ENCODE results near the gene FAM13A. TPM values are rescaled to one million over a fixed set of nuclear protein-coding genes. Genes with fewer than 3 reads are reported as not detected.

FAM13A gene
- total RNA-seq, 4 donors from 2014 or later = 58.6 to 365 (median 71.2) TPM

DNA sequence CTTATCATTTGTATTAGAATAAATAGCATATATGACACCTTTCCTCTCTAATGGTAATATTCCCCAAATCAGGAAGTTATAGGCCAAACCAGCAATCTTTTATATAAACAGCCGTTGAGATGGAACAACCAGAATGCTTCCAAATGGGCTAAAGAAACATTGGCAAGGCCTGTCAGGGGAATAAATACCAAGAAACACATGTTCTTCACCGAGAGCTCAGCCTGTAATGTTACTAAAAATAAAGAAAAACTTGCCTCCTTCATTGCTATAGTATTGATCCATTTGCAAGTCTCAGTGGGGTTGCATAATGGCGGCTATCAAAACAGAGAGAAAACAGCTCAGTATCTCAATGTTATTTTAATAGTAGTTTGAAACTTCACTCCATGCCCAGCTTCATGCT lies 104.9 kb downstream of the FAM13A start:
- H3K4me1 ChIP-seq = peaks cover 10% of the 10 kb centered on the region
- no peak overlapping the region for H3K4me3 ChIP-seq
- no peaks in the 10 kb centered on the region for H3K27me3 ChIP-seq
- DNase-seq (ENCODE audit: low spot score in 2 of 2) = no peak
- TF ChIP-seq EP300 (IDR thresholded peaks at IDR 0.05) = no peak
- TF ChIP-seq, protein P1, sequence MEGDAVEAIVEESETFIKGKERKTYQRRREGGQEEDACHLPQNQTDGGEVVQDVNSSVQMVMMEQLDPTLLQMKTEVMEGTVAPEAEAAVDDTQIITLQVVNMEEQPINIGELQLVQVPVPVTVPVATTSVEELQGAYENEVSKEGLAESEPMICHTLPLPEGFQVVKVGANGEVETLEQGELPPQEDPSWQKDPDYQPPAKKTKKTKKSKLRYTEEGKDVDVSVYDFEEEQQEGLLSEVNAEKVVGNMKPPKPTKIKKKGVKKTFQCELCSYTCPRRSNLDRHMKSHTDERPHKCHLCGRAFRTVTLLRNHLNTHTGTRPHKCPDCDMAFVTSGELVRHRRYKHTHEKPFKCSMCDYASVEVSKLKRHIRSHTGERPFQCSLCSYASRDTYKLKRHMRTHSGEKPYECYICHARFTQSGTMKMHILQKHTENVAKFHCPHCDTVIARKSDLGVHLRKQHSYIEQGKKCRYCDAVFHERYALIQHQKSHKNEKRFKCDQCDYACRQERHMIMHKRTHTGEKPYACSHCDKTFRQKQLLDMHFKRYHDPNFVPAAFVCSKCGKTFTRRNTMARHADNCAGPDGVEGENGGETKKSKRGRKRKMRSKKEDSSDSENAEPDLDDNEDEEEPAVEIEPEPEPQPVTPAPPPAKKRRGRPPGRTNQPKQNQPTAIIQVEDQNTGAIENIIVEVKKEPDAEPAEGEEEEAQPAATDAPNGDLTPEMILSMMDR (IDR thresholded peaks at IDR 0.05) = no peak
- no peak for TF ChIP-seq POLR2AphosphoS5 (IDR thresholded peaks at IDR 0.05)
- TF ChIP-seq POLR2A (IDR thresholded peaks at IDR 0.05) = no peak
- no peaks in the 10 kb centered on the region for H3K9me3 ChIP-seq
- no peak overlapping the region for H3K27ac ChIP-seq
- H3K36me3 ChIP-seq = no peaks in the 10 kb centered on the region
- WGBS = 60% methylated on average over 3 of the region's 3 CpGs

DNA sequence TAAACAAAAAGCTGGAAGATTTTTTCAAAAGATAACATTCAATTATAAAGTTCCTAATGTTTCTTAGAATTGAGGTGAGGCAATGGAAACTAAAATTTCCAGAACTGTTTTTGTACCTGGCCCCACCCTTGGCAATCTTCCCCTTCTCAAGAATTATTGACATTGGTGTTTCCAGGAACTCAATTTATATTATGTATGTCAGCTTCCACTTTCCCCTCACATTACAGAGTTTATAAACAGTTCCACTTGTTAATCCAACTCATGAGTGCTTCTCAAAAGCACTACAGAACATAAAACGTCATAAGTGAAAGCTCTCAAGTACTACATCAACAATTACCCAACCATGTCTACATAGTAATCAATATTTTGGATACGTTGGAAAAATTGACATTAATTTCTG lies 107.4 kb downstream of the FAM13A start:
- Histone ChIP-seq H3K27ac (no peak overlapping the region), H3K36me3 (no peaks in the 10 kb centered on the region), H3K27me3 (no peaks in the 10 kb centered on the region), H3K4me3 (no peak overlapping the region), H3K9me3 (no peaks in the 10 kb centered on the region), H3K4me1 (peaks cover 10% of the 10 kb centered on the region)
- 58% methylated on average over 2 of the region's 2 CpGs for WGBS
- no peak for DNase-seq (ENCODE audit: low spot score in 2 of 2)
- TF ChIP-seq, protein P1 (IDR thresholded peaks at IDR 0.05) = no peak
- TF ChIP-seq POLR2AphosphoS5 (IDR thresholded peaks at IDR 0.05) (no peak), EP300 (IDR thresholded peaks at IDR 0.05) (no peak), POLR2A (IDR thresholded peaks at IDR 0.05) (no peak)

DNA sequence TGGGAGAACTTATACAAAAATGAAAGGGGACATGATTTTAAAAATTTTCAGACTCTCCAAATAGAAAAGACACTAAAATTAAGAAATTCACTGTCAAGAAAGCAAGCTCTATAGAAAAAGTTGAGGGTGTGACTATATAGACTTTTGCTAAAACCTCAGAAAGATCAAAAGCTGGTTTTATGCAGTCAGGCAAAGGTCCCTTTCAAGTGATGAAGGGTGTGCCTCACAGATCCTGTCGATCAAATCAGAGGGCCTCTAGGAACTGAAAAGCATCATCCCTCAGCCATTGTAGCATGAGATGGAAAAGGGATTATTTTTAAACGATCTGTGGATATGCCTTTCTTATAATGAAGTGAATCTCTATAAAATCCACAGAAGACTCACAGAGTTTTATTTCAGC lies 116.5 kb downstream of the FAM13A start:
- WGBS = 73% methylated on average over 2 of the region's 2 CpGs
- TF ChIP-seq, protein P1 (IDR thresholded peaks at IDR 0.05) = no peak

DNA sequence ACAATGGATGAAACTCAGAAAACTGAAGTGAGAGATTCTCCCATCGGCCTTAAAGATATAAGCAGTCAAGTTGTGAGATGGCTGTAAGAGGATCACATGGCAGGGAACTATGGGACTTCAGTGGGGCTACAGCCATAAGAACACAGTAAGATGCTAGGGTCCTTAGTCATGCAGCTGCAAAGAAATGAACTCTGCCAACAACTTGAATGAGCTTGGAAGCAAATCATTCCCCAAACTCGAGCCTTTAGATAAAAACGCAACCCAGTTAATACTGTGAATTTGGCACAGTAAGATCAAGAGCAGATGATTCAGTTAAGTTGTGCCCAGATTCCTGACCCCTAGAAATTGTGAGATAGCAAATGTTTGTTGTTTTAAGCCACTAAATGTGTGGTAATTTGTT lies 117.3 kb downstream of the FAM13A start:
- 75% methylated on average over 3 of the region's 3 CpGs for WGBS
- Histone ChIP-seq H3K27ac (no peak overlapping the region), H3K9me3 (no peaks in the 10 kb centered on the region), H3K27me3 (no peaks in the 10 kb centered on the region), H3K4me3 (no peak overlapping the region), H3K4me1 (peaks cover 5% of the 10 kb centered on the region), H3K36me3 (no peaks in the 10 kb centered on the region)
- DNase-seq (ENCODE audit: low spot score in 2 of 2) = no peak
- TF ChIP-seq, protein P1 (IDR thresholded peaks at IDR 0.05) = no peak
- no peak for TF ChIP-seq EP300 (IDR thresholded peaks at IDR 0.05)
- no peak for TF ChIP-seq POLR2AphosphoS5 (IDR thresholded peaks at IDR 0.05)
- TF ChIP-seq POLR2A (IDR thresholded peaks at IDR 0.05) = no peak

More for the DNA sequence above, 116.5 kb downstream of the FAM13A start:
- DNase-seq (ENCODE audit: low spot score in 2 of 2) = no peak
- no peak overlapping the region for H3K27ac ChIP-seq
- H3K9me3 ChIP-seq = no peaks in the 10 kb centered on the region
- no peak overlapping the region for H3K4me3 ChIP-seq
- H3K27me3 ChIP-seq = no peaks in the 10 kb centered on the region
- peaks cover 5% of the 10 kb centered on the region for H3K4me1 ChIP-seq
- H3K36me3 ChIP-seq = no peaks in the 10 kb centered on the region

DNA sequence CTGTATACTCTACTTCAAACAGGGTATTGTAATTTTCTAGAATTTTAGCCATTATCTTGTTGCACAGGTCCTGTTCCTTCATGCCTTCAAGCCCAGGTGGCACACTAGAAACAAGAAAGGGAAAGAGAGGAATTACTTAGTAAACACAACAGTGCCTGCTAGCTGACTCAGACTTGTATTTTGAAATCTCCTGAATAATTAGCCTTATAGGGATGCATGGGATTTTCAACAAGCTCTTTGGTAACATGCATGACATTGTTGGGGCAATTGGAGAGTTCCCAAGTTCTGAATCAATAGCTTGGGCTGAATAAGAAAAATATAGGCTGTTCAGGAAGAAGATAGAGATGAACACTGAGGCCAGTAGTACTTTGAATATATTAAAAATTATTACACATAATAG lies 118.8 kb downstream of the FAM13A start:
- DNase-seq (ENCODE audit: low spot score in 2 of 2) = no peak
- Histone ChIP-seq H3K27ac (no peak overlapping the region), H3K9me3 (no peaks in the 10 kb centered on the region), H3K36me3 (no peaks in the 10 kb centered on the region), H3K4me1 (peaks cover 5% of the 10 kb centered on the region), H3K27me3 (no peaks in the 10 kb centered on the region), H3K4me3 (no peak overlapping the region)
- no peak for TF ChIP-seq POLR2AphosphoS5 (IDR thresholded peaks at IDR 0.05)
- TF ChIP-seq EP300 (IDR thresholded peaks at IDR 0.05) = no peak
- TF ChIP-seq, protein P1 (IDR thresholded peaks at IDR 0.05) = no peak
- TF ChIP-seq POLR2A (IDR thresholded peaks at IDR 0.05) = no peak

Data from suprapubic skin (tissue), 4 donors.